PC-3 (cell line): ENCODE results near the gene PPM1D.

Experiments
- EZH2 ChIP-seq: fragments of 300-600 bp; sonication (generic); IDR thresholded peaks from one replicate; pipeline ENCODE4 v1.6.1; 2017; ENCODE audit warnings: antibody characterized with exemption, mild to moderate bottlenecking, low read length; ENCODE audit not compliant: unreplicated experiment
- EZH2phosphoT487 ChIP-seq: fragments of 300-600 bp; sonication (generic); IDR thresholded peaks from 2 replicates; pipeline ENCODE4 v1.6.1; 2018; ENCODE audit warnings: mild to moderate bottlenecking, antibody characterized with exemption, low read length, borderline replicate concordance
- TF ChIP-seq, protein P1 (sequence below): fragments of 300-600 bp; sonication (generic); conservative IDR thresholded peaks from 2 replicates; pipeline ENCODE4 v1.5.1; 2017; ENCODE audit warnings: antibody characterized with exemption, low read depth, mild to moderate bottlenecking, low read length

DNA sequence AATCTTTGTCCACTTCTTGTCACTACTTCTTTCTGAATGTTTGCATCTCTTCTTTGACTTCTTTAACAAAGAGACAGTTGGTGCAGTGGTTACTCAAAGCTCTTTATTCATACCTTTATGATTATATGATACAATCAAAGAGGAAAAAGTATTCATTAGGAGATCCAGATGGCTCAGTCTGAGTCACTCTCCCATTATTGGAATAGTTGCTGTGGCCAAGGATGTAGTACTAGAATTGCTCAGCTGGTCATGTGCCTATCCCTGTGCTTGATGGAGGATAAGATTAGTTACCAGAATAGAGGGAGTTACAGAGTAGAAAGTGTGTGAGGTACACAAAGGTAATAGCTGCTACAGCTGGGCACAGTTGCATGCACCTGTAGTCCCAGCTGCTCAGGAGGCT lies 96.0 kb downstream of the PPM1D start:
- TF ChIP-seq EZH2 (no peak), EZH2phosphoT487 (no peak)
- TF ChIP-seq, protein P1, sequence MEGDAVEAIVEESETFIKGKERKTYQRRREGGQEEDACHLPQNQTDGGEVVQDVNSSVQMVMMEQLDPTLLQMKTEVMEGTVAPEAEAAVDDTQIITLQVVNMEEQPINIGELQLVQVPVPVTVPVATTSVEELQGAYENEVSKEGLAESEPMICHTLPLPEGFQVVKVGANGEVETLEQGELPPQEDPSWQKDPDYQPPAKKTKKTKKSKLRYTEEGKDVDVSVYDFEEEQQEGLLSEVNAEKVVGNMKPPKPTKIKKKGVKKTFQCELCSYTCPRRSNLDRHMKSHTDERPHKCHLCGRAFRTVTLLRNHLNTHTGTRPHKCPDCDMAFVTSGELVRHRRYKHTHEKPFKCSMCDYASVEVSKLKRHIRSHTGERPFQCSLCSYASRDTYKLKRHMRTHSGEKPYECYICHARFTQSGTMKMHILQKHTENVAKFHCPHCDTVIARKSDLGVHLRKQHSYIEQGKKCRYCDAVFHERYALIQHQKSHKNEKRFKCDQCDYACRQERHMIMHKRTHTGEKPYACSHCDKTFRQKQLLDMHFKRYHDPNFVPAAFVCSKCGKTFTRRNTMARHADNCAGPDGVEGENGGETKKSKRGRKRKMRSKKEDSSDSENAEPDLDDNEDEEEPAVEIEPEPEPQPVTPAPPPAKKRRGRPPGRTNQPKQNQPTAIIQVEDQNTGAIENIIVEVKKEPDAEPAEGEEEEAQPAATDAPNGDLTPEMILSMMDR: no peak
